ENCODE results near the gene SPTSSB.

- no peak for TF ChIP-seq CTCF (conservative IDR thresholded peaks at IDR 0.05 in 1 of 2, IDR thresholded peaks at IDR 0.05 in 1 of 2; ENCODE audit: low read depth in 1 of 2, low read length in 2 of 2)
- no peak for TF ChIP-seq EZH2 (IDR thresholded peaks at IDR 0.05; ENCODE audit: low read length, missing control alignments)
Measured at GRCh38 chr3:161395115-161396012, 24.0 kb upstream of the SPTSSB start.
